NCI-H69 (cell line): ENCODE results near the gene CASP7.

Experiments
- DNase-seq: peaks from one replicate; lab custom pipeline; 2025; lab: John Stamatoyannopoulos, UW

The CASP7 gene

DNA sequence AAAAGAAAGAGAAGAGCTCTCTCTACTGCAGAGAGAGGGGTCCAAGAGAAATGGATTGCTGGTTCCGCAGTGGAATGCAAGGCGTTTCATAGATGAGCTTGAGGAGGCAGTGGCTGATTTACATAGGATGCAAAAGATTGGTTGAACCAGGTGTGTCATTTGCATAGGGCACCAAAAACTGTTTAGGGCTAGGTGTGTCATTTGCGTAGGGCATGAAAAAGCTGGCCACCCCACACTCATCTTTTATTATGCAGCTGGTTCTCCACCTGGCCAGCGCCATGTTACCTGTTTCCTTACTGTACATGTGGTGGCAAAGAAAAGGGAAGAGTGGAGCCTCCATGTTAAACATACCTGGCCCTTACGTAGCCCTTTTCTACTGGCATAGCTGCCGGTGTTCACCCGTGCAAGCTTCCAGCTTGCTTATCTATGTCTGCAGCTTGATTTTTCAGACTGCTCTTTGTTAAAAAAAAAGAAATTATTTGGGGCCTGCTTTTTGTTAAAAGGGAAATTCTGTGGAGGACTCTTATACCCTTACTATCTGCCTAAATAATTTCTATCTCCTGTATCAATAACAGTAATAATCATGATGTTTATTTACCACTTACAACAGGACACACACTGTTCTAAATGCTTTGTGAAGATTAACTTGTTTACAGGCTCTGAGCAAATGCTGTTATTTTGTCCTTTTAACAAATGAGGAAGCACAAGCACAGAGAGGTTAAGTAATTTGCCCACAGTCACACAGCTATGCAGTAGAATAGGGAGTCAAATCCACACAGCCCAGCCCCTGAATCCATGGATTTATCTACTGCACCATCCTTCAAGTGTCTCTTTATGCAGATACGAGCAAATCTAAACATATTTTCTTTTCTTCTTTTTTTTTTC is 33.3 kb downstream of the CASP7 start:
- no peak for DNase-seq

DNA sequence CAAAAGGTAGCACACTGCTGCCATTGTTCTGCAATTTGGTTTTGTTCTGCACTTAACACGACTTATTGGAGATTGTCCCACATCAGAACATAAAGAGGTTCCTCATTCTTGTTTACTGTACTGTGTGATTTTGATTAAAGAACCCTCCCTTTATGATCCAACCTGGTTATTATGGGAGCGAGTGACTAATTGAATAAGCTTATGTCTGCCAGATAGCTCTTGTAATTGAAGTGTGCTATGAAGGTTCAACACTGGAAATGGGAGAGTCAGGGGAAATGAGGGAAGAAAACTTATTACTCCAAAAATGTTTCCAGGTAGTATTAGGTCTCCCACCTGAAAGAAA is 33.9 kb downstream of the CASP7 start:
- no peak for DNase-seq

DNA sequence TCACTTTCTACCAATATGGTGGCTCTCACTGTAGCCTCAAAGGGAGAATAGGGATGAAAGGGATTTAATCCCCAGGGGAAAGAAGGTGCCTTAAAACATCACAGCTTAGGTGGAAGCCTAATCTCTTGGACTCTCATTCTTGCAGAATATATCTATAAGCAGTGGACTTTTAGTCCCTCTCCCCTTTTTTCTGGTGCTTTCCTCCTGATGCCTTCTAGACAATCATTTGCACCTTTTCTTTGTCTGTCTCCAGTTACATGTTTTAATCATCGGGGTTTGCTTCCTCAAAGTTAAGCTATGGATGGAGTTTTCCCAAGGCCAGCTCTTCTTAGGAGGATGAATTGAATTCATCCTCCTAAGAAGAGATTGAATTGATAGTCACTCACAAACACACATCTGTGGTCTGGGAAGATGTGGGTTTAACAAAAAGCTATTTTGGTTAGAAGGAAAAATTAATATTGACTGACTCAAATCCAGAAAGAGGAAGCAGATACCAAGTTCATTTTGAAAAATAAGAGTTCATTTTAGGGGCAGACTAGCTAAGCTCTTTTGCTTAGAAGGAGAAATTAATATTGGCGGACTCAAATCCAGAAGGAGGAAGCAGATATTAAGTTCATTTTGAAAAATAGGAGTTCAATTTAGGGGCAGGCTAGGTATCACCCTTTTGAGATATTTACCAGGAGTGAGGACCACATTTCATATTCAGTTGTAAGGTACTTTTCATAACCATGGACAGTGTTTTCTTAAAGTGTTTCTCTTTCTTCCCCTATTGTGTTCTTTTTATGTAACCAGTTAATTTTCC is 36.6 kb downstream of the CASP7 start:
- no peak for DNase-seq

DNA sequence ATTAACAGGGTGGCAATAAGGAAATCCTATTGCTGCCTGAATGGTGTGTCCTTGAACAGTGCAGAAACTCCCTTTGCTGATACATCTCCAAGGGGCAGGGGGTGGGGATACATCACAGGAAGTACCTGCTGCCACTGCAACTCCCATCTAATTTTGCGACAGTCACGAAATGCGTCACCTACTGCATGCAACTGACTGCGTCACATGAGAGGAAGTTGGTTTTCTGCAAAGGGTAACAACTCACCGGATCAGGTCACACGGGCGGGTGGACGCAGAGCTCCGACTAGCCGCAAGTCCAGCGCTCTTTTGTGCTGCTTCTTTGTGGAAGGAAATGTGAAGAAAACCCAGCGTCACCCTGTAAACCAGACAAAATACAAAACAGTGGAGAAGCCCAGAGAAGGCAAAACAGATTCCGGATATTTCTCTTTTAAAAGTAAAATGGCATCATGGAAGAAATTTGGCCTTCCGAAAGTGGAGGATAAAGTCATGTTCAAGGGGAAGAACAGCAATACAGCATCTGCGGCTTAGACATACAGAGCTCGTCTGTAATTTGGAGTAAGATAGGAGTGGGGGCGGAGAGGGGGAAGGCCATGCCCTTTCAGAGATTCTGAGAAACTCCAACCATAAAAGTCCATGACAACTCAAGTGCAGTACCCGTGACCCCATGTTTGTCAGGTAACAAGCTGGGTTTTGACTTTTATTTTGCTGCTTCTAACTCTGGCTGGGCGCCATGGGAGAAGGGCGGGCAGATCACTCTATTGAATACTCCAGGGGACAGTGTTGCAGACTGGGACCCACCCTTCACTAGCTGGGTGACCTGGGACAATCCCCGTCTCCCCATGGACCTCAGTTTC is 39.5 kb downstream of the CASP7 start:
- DNase-seq, result no peak

- DNase-seq, result peak; percentile 13
These were observed 40.7 kb downstream of the CASP7 start for GRCh38 chr10:113720386-113720785.

GRCh38 chr10:113732160-113732881 is 52.6 kb downstream of the CASP7 start:
- DNase-seq, result no peak

DNA sequence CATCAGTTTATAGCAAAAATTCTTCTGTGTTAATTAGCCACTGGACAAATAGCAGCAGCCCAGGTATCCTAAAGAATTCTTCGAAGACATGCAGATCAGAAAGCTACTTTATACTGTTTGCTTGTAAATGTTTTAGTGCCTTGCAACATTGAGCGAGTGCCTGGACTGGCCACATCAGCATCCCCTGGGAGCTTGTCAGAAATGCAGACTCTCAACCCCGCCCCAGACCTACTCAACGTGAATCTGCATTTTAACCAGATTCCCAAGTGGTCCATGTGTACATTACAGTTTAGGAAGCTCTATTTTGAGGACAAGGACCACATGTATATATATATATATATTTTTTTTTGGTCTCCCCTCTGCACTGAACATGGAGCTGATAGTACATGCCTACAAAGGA is 53.3 kb downstream of the CASP7 start:
- no peak for DNase-seq

GRCh38 chr10:113733635-113734034 is 53.9 kb downstream of the CASP7 start:
- no peak for DNase-seq

DNA sequence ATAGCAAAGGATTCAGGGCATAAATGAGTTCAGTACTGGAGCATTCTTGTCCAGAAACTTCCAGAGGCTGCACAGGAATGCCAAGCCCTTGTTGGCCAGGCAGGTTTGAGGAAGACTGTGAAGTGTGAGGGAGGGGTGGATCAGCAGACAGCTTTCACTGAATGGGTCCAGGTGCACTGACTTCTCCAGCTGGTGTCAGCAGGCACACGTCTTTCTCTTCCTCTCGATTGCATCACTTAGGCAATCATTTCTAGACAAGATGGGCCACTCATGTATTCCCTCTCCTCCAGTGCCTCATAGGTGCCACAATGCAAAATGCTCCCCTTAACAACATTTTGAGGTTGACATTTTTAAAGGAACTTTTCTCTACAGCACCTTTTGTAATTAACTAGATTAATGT is 56.2 kb downstream of the CASP7 start:
- DNase-seq, result peak; percentile 64

GRCh38 chr10:113736576-113736975 is 56.9 kb downstream of the CASP7 start:
- DNase-seq, result no peak

DNA sequence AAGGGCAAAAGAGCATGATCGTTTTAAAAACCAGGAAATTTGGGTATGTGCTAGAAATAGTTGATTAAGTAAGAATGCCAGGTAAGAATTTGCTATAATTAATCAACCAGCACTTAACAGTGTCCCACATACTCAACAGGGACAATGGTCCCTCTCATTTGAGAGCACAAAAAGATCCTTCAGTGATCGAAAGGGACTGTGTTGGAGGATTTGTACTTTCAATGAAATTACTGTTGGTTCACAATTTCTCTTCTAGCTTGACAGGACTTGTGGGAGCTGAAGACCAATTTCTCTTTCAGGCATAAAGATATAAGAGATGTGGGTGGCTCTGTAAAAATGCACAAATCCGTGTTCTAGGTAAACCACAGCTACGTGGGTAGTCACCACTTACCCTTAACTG is 59.3 kb downstream of the CASP7 start:
- DNase-seq, result no peak

GRCh38 chr10:113739577-113739976 is 59.9 kb downstream of the CASP7 start:
- no peak for DNase-seq

DNA sequence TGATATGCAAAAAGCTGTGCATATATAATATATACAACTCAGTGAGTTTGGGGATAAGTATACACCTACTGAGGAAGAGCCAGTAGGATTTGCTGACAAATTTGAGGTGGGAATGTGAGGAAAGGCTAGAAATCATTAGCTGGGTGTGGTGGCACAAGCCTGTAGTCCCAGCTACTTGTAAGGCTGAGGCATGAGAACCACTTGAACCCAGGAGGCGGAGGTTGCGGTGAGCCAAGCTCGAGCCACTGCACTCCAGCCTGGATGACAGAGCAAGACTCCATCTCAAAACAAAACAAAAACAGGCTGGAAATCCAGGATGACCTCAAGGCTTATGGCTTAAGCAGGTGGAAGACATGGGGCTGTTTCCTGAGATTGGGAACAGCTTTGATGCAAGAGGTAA is 61.1 kb downstream of the CASP7 start:
- DNase-seq, result no peak

GRCh38 chr10:113742466-113742865 is 62.8 kb downstream of the CASP7 start:
- no peak for DNase-seq

GRCh38 chr10:113743594-113743993 is 63.9 kb downstream of the CASP7 start:
- no peak for DNase-seq

- DNase-seq, result no peak
These were observed 65.7 kb downstream of the CASP7 start for GRCh38 chr10:113745374-113745773.

DNA sequence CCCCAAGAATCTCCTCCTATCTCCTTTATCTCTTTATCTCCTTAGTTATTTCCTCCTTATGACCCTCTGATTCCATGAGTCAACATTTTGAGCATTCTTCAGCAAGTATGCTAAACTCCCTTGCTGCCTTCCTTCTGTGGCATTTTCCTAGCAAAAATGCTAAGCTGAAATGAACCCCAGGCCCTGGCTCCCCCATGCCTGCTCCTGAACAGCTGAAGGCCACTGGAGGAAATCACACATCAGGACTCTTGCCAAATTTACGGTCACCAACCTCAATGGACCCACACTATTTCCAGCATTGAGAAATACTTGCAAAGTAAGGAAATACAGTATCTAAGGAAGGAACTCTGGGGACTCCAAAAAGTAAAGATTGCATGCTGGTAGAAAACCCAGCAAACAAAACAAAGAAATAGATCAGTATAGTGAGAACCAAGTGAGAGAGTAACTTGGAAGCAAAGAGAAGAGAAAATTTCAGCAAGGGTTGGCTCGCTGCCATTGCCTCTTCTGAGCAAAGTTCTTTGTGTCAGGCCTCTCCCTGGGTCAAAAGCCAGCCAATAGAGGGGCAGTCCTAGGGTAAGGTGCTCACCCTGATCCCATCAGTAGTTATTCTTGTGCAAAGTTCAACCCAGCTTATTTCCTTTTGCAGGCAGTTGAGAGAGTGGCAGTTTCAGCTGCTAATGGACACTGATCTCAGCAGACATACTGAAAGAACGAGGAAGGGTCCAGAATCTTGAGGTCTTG is 66.7 kb downstream of the CASP7 start:
- DNase-seq, result no peak

DNA sequence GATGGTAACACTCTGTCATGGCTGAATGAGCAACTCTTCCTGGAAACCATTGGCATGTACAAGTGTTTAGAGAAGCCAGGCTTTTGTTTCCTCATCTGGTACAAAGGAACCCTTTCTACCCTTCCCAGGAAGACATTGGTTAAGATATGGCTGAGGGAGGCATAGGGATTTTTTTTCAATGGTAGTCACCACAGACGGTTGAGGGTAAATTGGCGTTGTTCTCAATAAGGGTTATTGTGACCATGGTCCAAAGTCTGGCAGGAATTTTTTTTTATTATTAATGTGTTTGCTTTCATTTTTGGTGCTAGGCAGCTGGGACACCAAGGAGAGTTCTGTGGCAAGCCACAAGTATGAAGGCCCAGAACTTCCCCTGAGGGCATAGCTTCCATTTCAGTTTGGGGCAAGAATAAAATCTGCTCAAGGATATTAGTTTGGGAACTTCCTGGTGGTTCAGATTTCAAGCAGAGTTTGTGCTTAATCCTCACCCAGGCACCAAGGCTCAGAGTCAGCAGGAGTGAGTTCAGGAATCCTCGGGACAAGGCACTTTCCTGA is 71.5 kb downstream of the CASP7 start, which contains the start of gene PLEKHS1:
PLEKHS1 (plus strand) TSS at position 502 of the 552 bp plus-strand sequence. CDS start 3,596 bp downstream, outside the sequence.
- DNase-seq, result no peak

DNA sequence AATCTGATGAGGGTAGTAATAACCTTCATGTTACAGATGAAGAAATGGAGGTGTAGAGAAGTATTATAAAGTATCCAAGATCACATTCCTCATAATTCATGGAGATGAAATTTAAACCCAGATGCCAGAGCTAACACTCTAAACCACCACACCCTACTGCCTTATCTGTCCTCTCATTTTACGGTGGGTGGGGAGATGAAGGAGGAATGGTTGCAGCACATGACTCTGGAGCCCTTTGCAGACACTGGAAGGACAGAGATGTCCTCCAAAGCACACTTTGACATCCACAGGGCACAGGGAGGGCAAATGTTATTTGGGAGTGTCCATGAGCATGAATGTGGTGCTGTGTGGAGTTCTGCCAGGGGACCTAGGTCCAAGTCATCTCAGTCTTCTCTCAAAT is 72.8 kb downstream of the CASP7 start:
- no peak for DNase-seq

GRCh38 chr10:113753020-113753692 is 73.4 kb downstream of the CASP7 start:
- DNase-seq, result peak; percentile 68
